NOMO-1 treated with dmso at 0.1 percent for 144 hours (cell line): ENCODE results near the gene MMP20.

Source experiments
- DNase-seq: peaks from one replicate; lab custom pipeline; 2025; ENCODE audit not compliant: unreplicated experiment; lab: John Stamatoyannopoulos, UW

MMP20 gene

GRCh38 chr11:102560555-102561011 lies 64.5 kb downstream of the MMP20 start:
- peak; percentile 57 for DNase-seq

- DNase-seq: no peak
Observed at GRCh38 chr11:102559839-102560238, 65.3 kb downstream of the MMP20 start.

- DNase-seq: no peak
Observed at GRCh38 chr11:102555091-102555490, 70.0 kb downstream of the MMP20 start.

GRCh38 chr11:102553835-102554282 lies 71.3 kb downstream of the MMP20 start:
- DNase-seq: no peak

- DNase-seq: no peak
Observed at GRCh38 chr11:102552447-102553194, 72.5 kb downstream of the MMP20 start.

- no peak for DNase-seq
Observed at GRCh38 chr11:102552020-102552419, 73.1 kb downstream of the MMP20 start.

- DNase-seq: no peak
Observed at GRCh38 chr11:102551169-102551781, 73.9 kb downstream of the MMP20 start.

- DNase-seq: peak; percentile 74
Observed at GRCh38 chr11:102546923-102547471, 78.1 kb downstream of the MMP20 start.

- DNase-seq: no peak
Observed at GRCh38 chr11:102546427-102546826, 78.7 kb downstream of the MMP20 start.

- DNase-seq: no peak
Observed at GRCh38 chr11:102545701-102546100, 79.4 kb downstream of the MMP20 start.

- no peak for DNase-seq
Observed at GRCh38 chr11:102544594-102544993, 80.5 kb downstream of the MMP20 start.

- no peak for DNase-seq
Observed at GRCh38 chr11:102539567-102539966, 85.6 kb downstream of the MMP20 start.

- no peak for DNase-seq
Observed at GRCh38 chr11:102538932-102539331, 86.2 kb downstream of the MMP20 start.

GRCh38 chr11:102534261-102534872 lies 90.8 kb downstream of the MMP20 start:
- no peak for DNase-seq

GRCh38 chr11:102530558-102530957 lies 94.6 kb downstream of the MMP20 start, which contains the start of gene MMP7:
MMP7 (minus strand) TSS chr11:102530747; CDS start chr11:102530700, 47 bp downstream.
- peak; percentile 12 for DNase-seq

- no peak for DNase-seq
Observed at GRCh38 chr11:102528618-102529017, 96.5 kb downstream of the MMP20 start.

GRCh38 chr11:102527684-102528083 lies 97.4 kb downstream of the MMP20 start:
- no peak for DNase-seq

- DNase-seq: no peak
Observed at GRCh38 chr11:102527041-102527440, 98.1 kb downstream of the MMP20 start.
